Activated CD8-positive, alpha-beta memory T cell treated with anti-CD3 and anti-CD28 coated beads, Interleukin-2, amount 50 U/mL, for 24 hours (primary cell): Measurements from ENCODE around the gene ZNF513.
A peak's percentile ranks its signal among the peaks of the same experiment; 100 is the strongest.

Source experiments
- DNase-seq: peaks from one replicate; pipeline ENCODE4 v3.0.0-alpha.2; 2020; ENCODE audit errors: extremely low read depth

Gene ZNF513

GRCh38 chr2:27381577-27382181 lies 1.1 kb upstream of the ZNF513 start:
- DNase-seq, result no peak

DNA sequence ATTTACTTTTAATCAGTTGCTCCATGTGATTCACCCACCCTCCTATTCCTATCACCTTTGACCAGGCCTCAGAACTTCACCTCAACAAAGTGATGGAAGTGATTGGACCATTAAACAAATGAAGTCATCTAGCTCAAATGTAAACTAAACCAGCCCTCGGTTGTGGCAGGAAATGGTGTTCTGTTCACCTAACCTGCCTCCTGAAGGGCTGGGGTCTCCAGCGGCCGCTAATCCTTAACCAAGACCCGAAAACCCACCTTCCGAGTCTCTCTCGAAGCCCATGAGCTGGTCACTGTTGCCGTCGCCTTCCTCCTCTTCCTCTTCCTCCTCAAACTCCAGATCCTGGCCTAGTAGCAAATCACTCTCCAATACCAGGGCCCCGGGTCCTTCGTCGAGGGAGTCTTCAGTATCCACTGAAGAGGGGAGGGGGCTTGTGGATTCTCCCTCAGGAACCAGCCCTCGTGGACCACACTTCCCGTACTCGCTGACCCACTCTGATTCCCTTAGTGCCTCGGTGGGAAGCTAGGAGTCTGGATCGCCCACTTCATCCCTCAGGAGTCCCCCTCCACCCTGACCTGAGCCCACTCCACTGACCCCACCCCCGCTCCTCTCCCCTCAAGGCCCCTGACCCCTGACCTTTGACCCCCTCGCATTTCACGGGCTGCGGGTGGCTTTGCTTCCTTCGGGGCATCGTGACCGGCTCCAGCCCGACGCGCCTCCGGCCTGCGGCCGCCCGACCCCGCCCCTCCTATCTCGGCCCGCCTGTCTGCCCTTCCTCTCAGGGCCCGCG lies 503 bp downstream of the ZNF513 start:
- no peak for DNase-seq

DNA sequence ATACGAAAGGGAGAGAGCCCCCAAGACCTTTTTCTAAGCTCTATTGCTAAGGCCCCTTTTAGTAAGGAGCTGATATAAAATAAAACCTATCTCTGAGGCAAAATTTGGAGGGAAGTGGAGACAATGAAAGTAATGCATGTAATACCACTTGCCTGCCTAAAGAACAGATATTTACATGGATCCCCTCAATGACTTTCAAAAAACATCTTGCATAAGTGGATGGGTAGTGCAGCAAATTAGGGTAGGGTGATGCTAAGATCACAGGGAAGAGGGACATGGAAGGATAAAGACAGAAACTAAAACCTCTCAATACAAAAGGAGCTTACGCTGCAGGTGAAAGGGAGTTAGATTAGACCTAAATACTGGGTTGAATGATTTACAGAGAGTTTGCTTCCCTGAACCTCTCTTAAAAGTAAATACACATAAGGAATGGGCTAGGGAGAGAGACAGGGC lies 1.1 kb downstream of the ZNF513 start:
- DNase-seq, result no peak

DNA sequence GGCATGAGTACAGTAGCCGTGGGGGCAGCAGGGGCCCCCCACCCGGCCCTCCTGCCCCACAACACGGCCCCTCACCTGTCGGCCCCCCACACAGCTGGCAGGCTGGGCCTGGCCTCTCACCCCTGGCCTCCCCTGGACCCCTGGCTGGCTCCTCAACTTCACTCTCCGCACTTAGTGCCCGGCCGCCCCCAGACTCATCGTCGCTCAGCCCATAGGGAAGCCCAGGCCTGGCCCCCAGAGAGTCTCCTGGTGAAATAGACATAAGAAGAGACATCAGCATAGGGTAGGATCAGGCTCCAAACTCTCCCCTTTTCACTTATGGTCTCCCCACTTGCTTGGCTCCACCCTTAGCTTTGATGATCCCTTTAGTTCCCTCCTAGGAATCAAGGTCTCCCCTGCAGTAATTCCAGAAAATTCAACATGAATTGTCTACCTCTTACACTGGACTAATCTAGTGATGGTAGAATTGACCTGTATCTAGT lies 1.7 kb downstream of the ZNF513 start:
- no peak for DNase-seq

- DNase-seq, result no peak
Observed at GRCh38 chr2:27378096-27378808, 2.3 kb downstream of the ZNF513 start.

DNA sequence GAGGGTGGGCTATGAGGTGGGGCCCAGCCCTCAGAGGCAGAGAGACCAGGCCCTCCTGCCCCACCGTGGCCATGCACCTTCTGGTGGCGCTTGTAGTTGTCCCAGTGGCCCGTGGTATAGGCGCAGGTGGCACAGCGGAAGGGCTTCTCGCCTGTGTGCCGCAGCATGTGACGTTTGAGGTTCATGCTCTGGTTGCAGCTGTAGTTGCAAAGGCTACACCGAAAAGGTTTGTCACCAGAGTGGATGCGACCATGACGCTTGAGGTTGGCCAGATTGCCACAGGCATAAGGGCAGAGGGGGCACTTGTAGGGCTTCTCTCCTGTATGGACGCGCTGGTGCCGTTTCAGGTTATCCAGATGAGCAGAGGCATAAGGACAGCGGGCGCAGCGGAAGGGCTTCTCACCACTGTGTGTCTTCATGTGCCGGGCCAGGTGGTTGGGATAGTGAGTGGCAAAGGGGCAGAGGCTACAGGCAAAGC lies 2.9 kb downstream of the ZNF513 start:
- no peak for DNase-seq

GRCh38 chr2:27376866-27377617 lies 3.5 kb downstream of the ZNF513 start:
- no peak for DNase-seq

DNA sequence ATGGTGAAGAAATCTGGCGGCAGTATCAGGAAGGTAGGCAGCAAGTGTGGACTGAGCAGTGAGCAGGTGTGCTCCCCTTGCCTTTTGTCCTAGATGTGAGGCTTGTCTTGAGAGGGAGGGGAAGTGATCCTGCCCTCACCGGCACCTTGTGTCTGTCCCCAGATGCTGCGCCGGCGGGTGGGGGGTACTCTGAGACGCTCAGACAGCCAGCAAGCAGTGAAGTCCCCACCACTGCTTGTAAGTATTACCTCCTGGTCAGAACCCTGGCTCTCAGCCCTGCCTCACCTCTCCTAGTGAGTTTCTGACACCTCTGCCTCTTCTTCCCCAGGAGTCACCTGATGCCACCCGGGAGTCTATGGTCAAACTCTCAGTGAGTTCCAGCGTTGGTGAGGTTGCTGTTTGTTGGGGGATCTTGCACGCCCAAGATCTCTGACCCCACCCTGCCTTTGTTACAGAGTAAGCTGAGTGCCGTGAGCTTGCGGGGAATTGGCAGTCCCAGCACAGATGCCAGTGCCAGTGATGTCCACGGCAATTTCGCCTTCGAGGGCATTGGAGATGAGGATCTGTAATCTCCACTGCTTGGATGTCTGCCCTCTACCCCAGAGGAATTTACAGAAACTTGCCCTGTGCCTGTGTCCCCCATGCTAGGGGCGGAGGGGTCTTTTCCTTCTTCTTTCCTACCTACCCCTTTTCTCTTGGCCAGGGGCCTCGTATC lies 4.2 kb downstream of the ZNF513 start:
- no peak for DNase-seq

DNA sequence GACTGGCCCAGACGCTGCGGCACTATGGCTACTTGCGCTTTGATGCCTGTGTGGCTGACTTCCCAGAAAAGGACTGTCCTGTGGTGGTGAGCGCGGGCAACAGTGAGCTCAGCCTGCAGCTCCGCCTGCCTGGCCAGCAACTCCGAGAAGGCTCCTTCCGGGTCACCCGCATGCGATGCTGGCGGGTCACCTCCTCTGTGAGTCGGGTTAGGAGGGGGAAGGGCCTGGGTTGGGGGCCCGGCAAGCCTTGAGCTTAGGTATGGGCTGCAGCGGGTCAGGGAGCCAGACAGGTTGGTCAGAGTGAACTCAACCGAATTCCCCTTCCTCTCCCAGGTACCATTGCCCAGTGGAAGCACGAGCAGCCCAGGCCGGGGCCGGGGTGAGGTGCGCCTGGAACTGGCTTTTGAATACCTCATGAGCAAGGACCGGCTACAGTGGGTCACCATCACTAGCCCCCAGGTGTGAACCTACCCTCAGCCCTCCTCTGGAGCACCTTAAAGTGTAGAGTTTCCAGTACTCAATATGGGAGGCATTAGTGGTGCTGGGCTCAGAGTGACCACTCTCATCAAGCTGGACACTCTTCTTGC lies 4.9 kb downstream of the ZNF513 start:
- no peak for DNase-seq

DNA sequence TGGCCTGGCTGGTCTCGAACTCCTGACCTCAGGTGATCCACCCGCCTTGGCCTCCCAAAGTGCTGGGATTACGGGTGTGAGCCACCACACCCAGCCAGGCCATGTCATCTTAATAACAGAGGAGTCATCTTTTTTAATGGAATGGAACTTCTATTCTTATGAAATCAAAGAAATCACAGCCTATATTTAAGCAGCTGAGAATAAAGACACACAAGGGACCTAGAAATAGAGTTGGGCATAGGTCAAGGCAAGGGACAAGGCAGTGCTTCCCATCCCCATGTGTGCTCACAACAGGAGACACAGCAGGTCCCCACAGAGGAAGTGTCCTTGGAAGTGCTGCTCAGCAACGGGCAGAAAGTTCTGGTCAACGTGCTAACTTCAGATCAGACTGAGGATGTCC lies 7.0 kb downstream of the ZNF513 start:
- DNase-seq, result no peak

- DNase-seq, result no peak
Observed at GRCh38 chr2:27372937-27373336, 7.6 kb downstream of the ZNF513 start.

GRCh38 chr2:27370816-27371620 lies 9.5 kb downstream of the ZNF513 start:
- DNase-seq, result no peak

- peak; percentile 98 for DNase-seq
Observed at GRCh38 chr2:27370026-27370815, 10.3 kb downstream of the ZNF513 start, which contains the start of the genes EIF2B4 and SNX17. EIF2B4 (minus strand) TSS chr2:27370338; CDS start chr2:27370314, 24 bp downstream. SNX17 (plus strand) TSS chr2:27370616; CDS start chr2:27370744, 128 bp downstream.

- DNase-seq, result no peak
Observed at GRCh38 chr2:27369471-27370025, 11.0 kb downstream of the ZNF513 start.

- no peak for DNase-seq
Observed at GRCh38 chr2:27363933-27364332, 16.6 kb downstream of the ZNF513 start.

- DNase-seq, result no peak
Observed at GRCh38 chr2:27362678-27363420, 17.7 kb downstream of the ZNF513 start.

DNA sequence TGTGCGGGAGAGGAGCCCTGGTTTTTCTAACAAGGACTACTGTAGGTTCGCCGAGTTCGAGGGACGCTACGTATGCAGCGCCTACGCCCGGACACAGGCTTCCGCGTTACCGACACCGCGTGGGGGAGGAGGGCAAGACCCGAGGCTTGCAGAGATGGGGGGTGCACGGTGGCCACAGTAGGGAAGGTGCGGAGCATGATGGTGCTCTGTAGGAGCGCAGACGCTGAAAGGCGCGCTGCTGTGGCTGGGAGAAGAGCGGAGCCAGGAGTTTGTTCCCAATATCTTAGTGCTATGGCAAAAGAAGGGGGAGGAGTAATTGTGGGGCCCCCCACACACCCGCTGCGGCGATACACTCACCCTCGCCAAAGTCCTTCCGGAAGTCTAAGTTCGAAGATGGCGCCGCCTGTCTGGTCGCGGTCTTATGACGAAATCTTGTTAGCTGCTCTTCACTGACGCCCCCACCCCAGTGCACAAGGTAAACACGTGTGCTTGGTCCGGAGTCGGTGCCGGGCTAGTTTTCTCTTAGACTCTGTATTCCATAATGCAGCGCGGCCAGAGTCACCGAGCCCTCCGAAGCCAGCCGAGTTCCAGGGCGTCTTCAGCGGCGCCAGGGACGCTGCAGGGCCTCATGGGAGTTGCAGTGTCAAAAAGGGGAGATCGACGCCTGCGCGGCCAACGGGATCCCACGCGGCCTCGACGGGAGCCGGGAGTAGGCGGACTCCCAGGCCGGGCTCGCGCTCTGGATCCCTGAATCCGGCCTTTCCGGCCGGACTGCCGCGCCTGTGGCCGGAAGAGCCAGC lies 24.0 kb downstream of the ZNF513 start, which contains the start of gene GTF3C2:
Gene GTF3C2, minus strand, starts transcription at position 383 of the 800 bp plus-strand sequence. CDS start 13,210 bp downstream, outside the sequence.
- peak; percentile 88 for DNase-seq
